GM12878 (cell line): ENCODE measurements around the gene GZF1. TPM values are rescaled to one million over a fixed set of nuclear protein-coding genes. Genes with fewer than 3 reads are reported as not detected.

Experiments
- ATAC-seq: fragments of 200-7000 bp; cut with Tn5 transposase; 3 replicates; pipeline ENCODE4 v1.9.1; 2020; ENCODE audit warnings: mild to moderate bottlenecking, moderate library complexity
- BruUV-seq: library from RNA; stranded (reverse); fragments of 400-500 nt; replicated peaks from 2 replicates; lab custom pipeline; 2021; lab: Mats Ljungman, UMichigan
- CTCF ChIA-PET: fragments of 300-600 bp; sonication (Branson Sonifier 250); formaldehyde crosslinking; extraction: SDS; loops from one replicate; lab custom pipeline; 2021; ENCODE audit warnings: inconsistent platforms; lab: Yijun Ruan, JAX
- POLR2A ChIA-PET: fragments of 350-600 bp; formaldehyde crosslinking; extraction: SDS; loops from one replicate; lab custom pipeline; 2021; ENCODE audit warnings: inconsistent platforms; lab: Charles Lee
- RAD21 ChIA-PET: fragments of 300-600 bp; sonication (Branson Sonifier 250); formaldehyde crosslinking; loops from one replicate; lab custom pipeline; 2023; ENCODE audit warnings: antibody characterized with exemption; ENCODE audit not compliant: unreplicated experiment; lab: Charles Lee
- SMC1A ChIA-PET: fragments of 300-600 bp; sonication (Branson Sonifier 250); formaldehyde crosslinking; loops from one replicate; lab custom pipeline; 2023; ENCODE audit not compliant: unreplicated experiment, uncharacterized antibody; lab: Charles Lee
- DNase-seq: peaks from one replicate; pipeline ENCODE4 v3.0.0-alpha.2; 2011; ENCODE audit warnings: low read depth, low spot score
- FAIRE-seq: peaks from 3 replicates; lab custom pipeline; 2011; peaks lifted over from hg19 to GRCh38; lab: Jason Lieb, UNC
- H2AFZ ChIP-seq: 2 replicates; pipeline ENCODE4 v1.6.0; 2011; ENCODE audit warnings: low read depth, low read length, control low read depth; ENCODE audit not compliant: control insufficient read depth
- H3K27ac ChIP-seq: 2 replicates; pipeline ENCODE4 v1.5.1; 2011; ENCODE audit warnings: control low read depth; ENCODE audit not compliant: control insufficient read depth, insufficient read depth
- H3K27me3 ChIP-seq, 2 experiments: replicated peaks in 1 of 2; 2 replicates each; pipeline versions ENCODE4 v1.6.0 to v1.6.1; 2011; ENCODE audit warnings: low read length in 1 of 2; ENCODE audit not compliant: control insufficient read depth in 2 of 2, insufficient read depth in 2 of 2
- H3K36me3 ChIP-seq, 2 experiments: 2 replicates each; pipeline ENCODE4 v1.5.1; 2011; ENCODE audit warnings: low read length in 1 of 2; ENCODE audit not compliant: control insufficient read depth in 2 of 2, insufficient read depth in 2 of 2
- H3K4me1 ChIP-seq: 2 replicates; pipeline ENCODE4 v1.6.1; 2011; ENCODE audit warnings: mild to moderate bottlenecking, low read length, moderate library complexity, mixed read lengths; ENCODE audit not compliant: control insufficient read depth, insufficient read depth
- H3K4me2 ChIP-seq: 2 replicates; pipeline ENCODE4 v1.6.0; 2011; ENCODE audit warnings: control low read depth; ENCODE audit not compliant: control insufficient read depth, insufficient read depth
- H3K4me3 ChIP-seq: fragments of 200-600 bp; sonication (generic); 2 replicates; pipeline ENCODE4 v1.5.1; 2016
- H3K79me2 ChIP-seq: 2 replicates; pipeline ENCODE4 v1.6.0; 2011; ENCODE audit warnings: low read length; ENCODE audit not compliant: control insufficient read depth, insufficient read depth
- H3K9ac ChIP-seq: 2 replicates; pipeline ENCODE4 v1.8.0; 2011; ENCODE audit warnings: low read length, control low read depth, mixed read lengths; ENCODE audit not compliant: control insufficient read depth, insufficient read depth
- H3K9me3 ChIP-seq: replicated peaks from 3 replicates; pipeline ENCODE4 v1.5.1; 2011; ENCODE audit warnings: mild to moderate bottlenecking, low read length; ENCODE audit not compliant: control insufficient read depth, insufficient read depth
- H4K20me1 ChIP-seq: 2 replicates; pipeline ENCODE4 v1.6.0; 2011; ENCODE audit not compliant: control insufficient read depth, insufficient read depth
- CEBPB ChIP-seq, 2 experiments: fragments of 150-350 bp in 1 of 2; IDR thresholded peaks; 2 replicates each; pipeline ENCODE4 v1.6.1; 2012 to 2014; ENCODE audit warnings: low read depth in 2 of 2, low read length in 2 of 2, borderline replicate concordance in 1 of 2, inconsistent platforms in 1 of 2
- CHD2 ChIP-seq: IDR thresholded peaks from 2 replicates; pipeline ENCODE4 v1.6.1; 2011; ENCODE audit warnings: low read depth, low read length, improper control_type of control experiment, borderline replicate concordance
- CREB1 ChIP-seq: IDR thresholded peaks from 2 replicates; pipeline ENCODE4 v1.6.1; 2012; ENCODE audit warnings: low read depth, mild to moderate bottlenecking, inconsistent platforms
- CREM ChIP-seq: IDR thresholded peaks from 2 replicates; pipeline ENCODE4 v1.6.1; 2014; ENCODE audit warnings: antibody characterized with exemption, low read depth
- EZH2 ChIP-seq: IDR thresholded peaks from 2 replicates; pipeline ENCODE4 v1.6.1; 2012; ENCODE audit warnings: low read depth, mild to moderate bottlenecking, control low read depth, inconsistent platforms, low read length, borderline replicate concordance; ENCODE audit not compliant: control insufficient read depth
- GABPA ChIP-seq: IDR thresholded peaks from 2 replicates; pipeline ENCODE4 v1.6.1; 2014; ENCODE audit warnings: antibody characterized with exemption, low read depth, mild to moderate bottlenecking, inconsistent platforms
- HCFC1 ChIP-seq: fragments of 150-350 bp; IDR thresholded peaks from 2 replicates; pipeline ENCODE4 v1.6.1; 2014; ENCODE audit warnings: low read length
- JUNB ChIP-seq: IDR thresholded peaks from 2 replicates; pipeline ENCODE4 v1.6.1; 2016; ENCODE audit warnings: antibody characterized with exemption, mild to moderate bottlenecking
- JUND ChIP-seq: IDR thresholded peaks from 2 replicates; pipeline ENCODE4 v1.6.1; 2012; ENCODE audit warnings: low read depth, mild to moderate bottlenecking, low read length, improper control_type of control experiment, moderate library complexity
- MEF2A ChIP-seq: IDR thresholded peaks from 2 replicates; pipeline ENCODE4 v1.6.1; 2011; ENCODE audit warnings: low read depth, mild to moderate bottlenecking, low read length, moderate library complexity; ENCODE audit not compliant: insufficient read depth
- MEF2B ChIP-seq: fragments of 450-650 bp; IDR thresholded peaks from 2 replicates; pipeline ENCODE4 v1.6.1; 2018; ENCODE audit warnings: mild to moderate bottlenecking, moderate library complexity; ENCODE audit not compliant: partially characterized antibody, poor library complexity, severe bottlenecking
- NFIC ChIP-seq: IDR thresholded peaks from 2 replicates; pipeline ENCODE4 v1.6.1; 2012; ENCODE audit warnings: low read depth, mild to moderate bottlenecking, inconsistent platforms, low read length, moderate library complexity
- PAX5 ChIP-seq: IDR thresholded peaks from 2 replicates; pipeline ENCODE4 v1.6.1; 2011; ENCODE audit warnings: low read depth, low read length, borderline replicate concordance
- PAX8 ChIP-seq: fragments of 450-650 bp; IDR thresholded peaks from 2 replicates; pipeline ENCODE4 v1.6.1; 2017; ENCODE audit warnings: mild to moderate bottlenecking, moderate library complexity
- PML ChIP-seq: IDR thresholded peaks from 2 replicates; pipeline ENCODE4 v1.6.1; 2012; ENCODE audit warnings: low read length, inconsistent platforms
- POLR2A ChIP-seq: IDR thresholded peaks from 2 replicates; pipeline ENCODE4 v1.6.1; 2011; ENCODE audit warnings: low read depth, mild to moderate bottlenecking, low read length
- RUNX3 ChIP-seq: IDR thresholded peaks from 2 replicates; pipeline ENCODE4 v1.6.1; 2012; ENCODE audit warnings: low read length, inconsistent platforms
- SIX5 ChIP-seq: IDR thresholded peaks from 2 replicates; pipeline ENCODE4 v1.6.1; 2011; ENCODE audit warnings: mild to moderate bottlenecking, low read depth, low read length, moderate library complexity; ENCODE audit not compliant: severe bottlenecking
- SPI1 ChIP-seq: IDR thresholded peaks from 2 replicates; pipeline ENCODE4 v1.6.1; 2011; ENCODE audit warnings: low read depth, mild to moderate bottlenecking, low read length, moderate library complexity, borderline replicate concordance; ENCODE audit not compliant: insufficient read depth
- SUZ12 ChIP-seq: fragments of 200-600 bp; sonication (generic); IDR thresholded peaks from one replicate; pipeline ENCODE4 v1.6.1; 2018; ENCODE audit warnings: antibody characterized with exemption, mild to moderate bottlenecking; ENCODE audit not compliant: unreplicated experiment
- YBX1 ChIP-seq: fragments of 450-650 bp; IDR thresholded peaks from 2 replicates; pipeline ENCODE4 v1.6.1; 2016; ENCODE audit warnings: antibody characterized with exemption
- ZBED1 ChIP-seq: IDR thresholded peaks from 2 replicates; pipeline ENCODE4 v1.6.1; 2016; ENCODE audit warnings: borderline replicate concordance
- WGBS: methylation state at CpG from one replicate; pipeline ENCODE4 v1.1.6; 2016; ENCODE audit warnings: low lambda C conversion rate; ENCODE audit not compliant: insufficient replicate concordance, insufficient coverage; ENCODE audit errors: missing lambda C conversion rate; 5-methylcytosine and 5-hydroxymethylcytosine counted together
- in situ Hi-C: fragments of 300-500 bp; cut with MboI; formaldehyde crosslinking; loops from 9 replicates; pipeline ENCODE4 v1.14.3; 2018; ENCODE audit warnings: mixed read lengths
- intact Hi-C: fragments of 100-400 bp; cut with micrococcal nuclease; formaldehyde crosslinking; loops from one replicate; pipeline ENCODE4 v1.14.2; 2022; ENCODE audit not compliant: unreplicated experiment
- polyA plus RNA-seq, 11 experiments: library from polyadenylated mRNA; depleted of rRNA in 4 of 11; unstranded in 6 of 11; stranded (reverse) in 5 of 11; fragments of >200 nt; fragmentation: Nextera tagmentation in 4 of 11; fragmentation: Illumina TruSeq in 1 of 11; extraction: Ambion mirVana in 4 of 11; extraction: Trizol in 1 of 11; gene quantifications; 1 replicate in 1 of 11; 2 replicates in 10 of 11; pipeline versions ENCODE4 v1.2.1 to v1.2.3, GENCODE V29; 2011 to 2016; ENCODE audit warnings: inconsistent platforms in 2 of 11, missing spikeins in 2 of 11, low read depth in 1 of 11
- total RNA-seq, 4 experiments: library from RNA; depleted of rRNA in 3 of 4; stranded (reverse); fragments of >200 nt in 3 of 4; fragmentation: Illumina TruSeq in 1 of 4; extraction: Trizol in 1 of 4; gene quantifications; 2 replicates each; pipeline versions ENCODE4 v1.2.1 to v1.2.3, GENCODE V29; 2013 to 2021
- TF ChIP-seq, protein P1 (sequence below): fragments of 450-650 bp; IDR thresholded peaks from 2 replicates; pipeline ENCODE4 v1.6.1; 2017; ENCODE audit warnings: mild to moderate bottlenecking, low read depth, inconsistent platforms; ENCODE audit not compliant: poor library complexity, severe bottlenecking
- TF ChIP-seq, protein P2 (sequence below): IDR thresholded peaks from 2 replicates; pipeline ENCODE4 v1.6.1; 2011; ENCODE audit warnings: borderline replicate concordance, low read depth, mild to moderate bottlenecking, moderate library complexity, low read length; ENCODE audit not compliant: insufficient read depth, poor library complexity, severe bottlenecking

GZF1 gene
- total and polyA plus RNA-seq, 10 of the 15 experiments (the other 5 are each of a cell fraction or from before 2014, with no cell fraction given), result 2.2 to 19.5 (median 9.7) TPM

DNA sequence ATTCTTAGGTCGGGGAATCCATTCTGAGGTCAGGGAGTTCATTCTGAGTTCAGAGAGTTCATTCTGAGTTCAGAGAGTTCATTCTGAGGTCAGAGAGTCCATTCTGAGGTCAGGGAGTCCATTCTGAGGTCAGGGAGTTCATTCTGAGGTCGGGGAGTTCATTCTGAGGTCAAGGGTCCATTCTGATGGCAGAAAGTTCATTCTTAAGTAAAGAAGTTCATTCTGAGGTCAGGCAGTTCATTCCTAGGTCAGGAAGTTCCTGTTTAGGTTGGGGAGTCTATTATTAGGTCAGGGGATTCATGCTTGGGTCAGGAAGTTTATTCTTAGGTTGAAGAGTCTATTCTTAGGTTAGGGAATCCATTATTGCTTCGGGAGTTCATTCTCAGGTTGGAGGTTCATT is 27.9 kb upstream of the GZF1 start:
- ChIA-PET CTCF (no interaction called here), RAD21 (no interaction called here), POLR2A (no interaction called here), SMC1A (no interaction called here)
- Histone ChIP-seq H2AFZ (no peak overlapping the region), H3K4me1 (peaks cover 17% of the 10 kb centered on the region), H3K9me3 (no peaks in the 10 kb centered on the region; the same call in 1 of the 3 replicates), H3K4me3 (no peak overlapping the region), H3K27ac (no peak overlapping the region), H3K9ac (no peak overlapping the region), H4K20me1 (no peaks in the 10 kb centered on the region; the same call in 1 of the 2 replicates), H3K79me2 (no peaks in the 10 kb centered on the region), H3K4me2 (no peak overlapping the region), H3K27me3 (no peaks in the 10 kb centered on the region), H3K36me3 (no peaks in the 10 kb centered on the region)
- WGBS, result 12% methylated on average over 3 of the region's 3 CpGs
- no peak for ATAC-seq
- no TSS peak for BruUV-seq
- in situ Hi-C loops, result no loop called here
- DNase-seq, result no peak
- FAIRE-seq, result peak; percentile 38
- intact Hi-C loops, result no loop called here
- TF ChIP-seq YBX1 (no peak), SIX5 (no peak), MEF2A (peak; percentile 89), EZH2 (no peak), SPI1 (no peak), CREM (peak; percentile 50; the same call in 1 of the 2 replicates), NFIC (peak; percentile 85), GABPA (0 out of 2 replicates have a peak, but pooled peaks have one; percentile 42), CHD2 (no peak), MEF2B (peak; percentile 56), JUNB (0 out of 2 replicates have a peak, but pooled peaks have one; percentile 10), POLR2A (no peak), PML (peak; percentile 36; the same call in 1 of the 2 replicates), CEBPB (IDR thresholded peaks at IDR 0.05; ENCODE audit: borderline replicate concordance in 1 of 2, low read depth in 2 of 2, low read length in 2 of 2) (peak in 1 of 2 experiments; percentile 75; a peak in 1 of 4 replicates), CREB1 (peak; percentile 22; the same call in 1 of the 2 replicates), JUND (no peak), PAX8 (no peak), HCFC1 (no peak), RUNX3 (peak; percentile 87), SUZ12 (no peak), ZBED1 (peak; percentile 49; the same call in 1 of the 2 replicates), PAX5 (no peak)
- TF ChIP-seq, protein P1, sequence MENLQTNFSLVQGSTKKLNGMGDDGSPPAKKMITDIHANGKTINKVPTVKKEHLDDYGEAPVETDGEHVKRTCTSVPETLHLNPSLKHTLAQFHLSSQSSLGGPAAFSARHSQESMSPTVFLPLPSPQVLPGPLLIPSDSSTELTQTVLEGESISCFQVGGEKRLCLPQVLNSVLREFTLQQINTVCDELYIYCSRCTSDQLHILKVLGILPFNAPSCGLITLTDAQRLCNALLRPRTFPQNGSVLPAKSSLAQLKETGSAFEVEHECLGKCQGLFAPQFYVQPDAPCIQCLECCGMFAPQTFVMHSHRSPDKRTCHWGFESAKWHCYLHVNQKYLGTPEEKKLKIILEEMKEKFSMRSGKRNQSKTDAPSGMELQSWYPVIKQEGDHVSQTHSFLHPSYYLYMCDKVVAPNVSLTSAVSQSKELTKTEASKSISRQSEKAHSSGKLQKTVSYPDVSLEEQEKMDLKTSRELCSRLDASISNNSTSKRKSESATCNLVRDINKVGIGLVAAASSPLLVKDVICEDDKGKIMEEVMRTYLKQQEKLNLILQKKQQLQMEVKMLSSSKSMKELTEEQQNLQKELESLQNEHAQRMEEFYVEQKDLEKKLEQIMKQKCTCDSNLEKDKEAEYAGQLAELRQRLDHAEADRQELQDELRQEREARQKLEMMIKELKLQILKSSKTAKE, result peak; percentile 31
- TF ChIP-seq, protein P2, sequence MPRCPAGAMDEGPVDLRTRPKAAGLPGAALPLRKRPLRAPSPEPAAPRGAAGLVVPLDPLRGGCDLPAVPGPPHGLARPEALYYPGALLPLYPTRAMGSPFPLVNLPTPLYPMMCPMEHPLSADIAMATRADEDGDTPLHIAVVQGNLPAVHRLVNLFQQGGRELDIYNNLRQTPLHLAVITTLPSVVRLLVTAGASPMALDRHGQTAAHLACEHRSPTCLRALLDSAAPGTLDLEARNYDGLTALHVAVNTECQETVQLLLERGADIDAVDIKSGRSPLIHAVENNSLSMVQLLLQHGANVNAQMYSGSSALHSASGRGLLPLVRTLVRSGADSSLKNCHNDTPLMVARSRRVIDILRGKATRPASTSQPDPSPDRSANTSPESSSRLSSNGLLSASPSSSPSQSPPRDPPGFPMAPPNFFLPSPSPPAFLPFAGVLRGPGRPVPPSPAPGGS, result no peak
